Suprapubic skin (tissue), 3 donors: ENCODE results near the gene FBLN1.
"Not testable (repeated sequence)": the region's sequence is repeated elsewhere in the genome, so short reads cannot be mapped to it uniquely, and the experiment has no call there.

Experiments used
- CTCF ChIP-seq, 2 donors: fragments of 200-600 bp in 1 of 2; fragments of 450-650 bp in 1 of 2; sonication (generic) in 1 of 2; IDR thresholded peaks; one replicate each; pipeline ENCODE4 v1.5.1; 2016 to 2019; ENCODE audit warnings: antibody characterized with exemption in 2 of 2, mild to moderate bottlenecking in 1 of 2, moderate library complexity in 1 of 2
- EP300 ChIP-seq: sonication (generic); formaldehyde crosslinking; IDR thresholded peaks from one replicate; pipeline ENCODE4 v1.6.1; 2017; ENCODE audit warnings: antibody characterized with exemption

- not testable (repeated sequence) for TF ChIP-seq CTCF (IDR thresholded peaks at IDR 0.05); EP300
Measured at GRCh38 chr22:45463691-45464090, 39.0 kb upstream of the FBLN1 start.
